Neutrophil (primary cell): ENCODE results near the gene HMCN2.

ENCODE experiments used
- H3K27ac ChIP-seq: fragments of 200-600 bp; sonication (generic); 2 replicates; pipeline ENCODE4 v1.5.1; 2016; ENCODE audit warnings: mild to moderate bottlenecking, moderate library complexity
- H3K27me3 ChIP-seq: fragments of 200-600 bp; sonication (generic); 2 replicates; pipeline ENCODE4 v1.6.0; 2016; ENCODE audit warnings: mild to moderate bottlenecking
- H3K36me3 ChIP-seq: fragments of 200-600 bp; sonication (generic); 2 replicates; pipeline ENCODE4 v1.5.1; 2017
- H3K4me1 ChIP-seq, 2 experiments: fragments of 200-600 bp in 1 of 2; sonication (generic) in 1 of 2; 1 replicate in 1 of 2; 2 replicates in 1 of 2; pipeline versions ENCODE4 v1.5.1 to v1.6.1; 2013 to 2016; ENCODE audit warnings: low read depth in 1 of 2, low read length in 1 of 2, mild to moderate bottlenecking in 1 of 2, moderate library complexity in 1 of 2; ENCODE audit not compliant: control insufficient read depth in 1 of 2, insufficient read depth in 1 of 2
- H3K4me3 ChIP-seq, 2 experiments: fragments of 200-600 bp in 1 of 2; sonication (generic) in 1 of 2; 1 replicate in 1 of 2; 2 replicates in 1 of 2; pipeline ENCODE4 v1.5.1; 2013 to 2016; ENCODE audit warnings: low read depth in 1 of 2, low read length in 1 of 2, mild to moderate bottlenecking in 1 of 2, moderate library complexity in 1 of 2
- H3K9me3 ChIP-seq: fragments of 200-600 bp; sonication (generic); 2 replicates; pipeline ENCODE4 v1.5.1; 2016
- CTCF ChIP-seq: fragments of 200-600 bp; sonication (generic); IDR thresholded peaks from 2 replicates; pipeline ENCODE4 v1.5.1; 2016; ENCODE audit warnings: antibody characterized with exemption

Gene HMCN2

GRCh38 chr9:130345009-130345896, 79.7 kb downstream of the HMCN2 start:
- Histone ChIP-seq H3K4me1 (no peaks in the 10 kb centered on the region), H3K27me3 (no peaks in the 10 kb centered on the region), H3K4me3 (no peak overlapping the region), H3K9me3 (no peaks in the 10 kb centered on the region), H3K27ac (no peak overlapping the region), H3K36me3 (no peaks in the 10 kb centered on the region)
- TF ChIP-seq CTCF: no peak

- Histone ChIP-seq H3K27ac (no peak overlapping the region), H3K36me3 (no peaks in the 10 kb centered on the region), H3K27me3 (no peaks in the 10 kb centered on the region), H3K4me1 (no peaks in the 10 kb centered on the region), H3K4me3 (no peak overlapping the region), H3K9me3 (no peaks in the 10 kb centered on the region)
- TF ChIP-seq CTCF: no peak
Measured at GRCh38 chr9:130345897-130346385, 80.4 kb downstream of the HMCN2 start.

- no peaks in the 10 kb centered on the region for H3K4me1 ChIP-seq
- H3K27me3 ChIP-seq: no peaks in the 10 kb centered on the region
- no peak overlapping the region for H3K27ac ChIP-seq
- TF ChIP-seq CTCF: no peak
- no peak overlapping the region for H3K4me3 ChIP-seq
- H3K9me3 ChIP-seq: no peaks in the 10 kb centered on the region
- no peaks in the 10 kb centered on the region for H3K36me3 ChIP-seq
Measured at GRCh38 chr9:130346431-130346830, 80.9 kb downstream of the HMCN2 start.

- Histone ChIP-seq H3K4me1 (no peaks in the 10 kb centered on the region), H3K9me3 (no peaks in the 10 kb centered on the region), H3K27me3 (no peaks in the 10 kb centered on the region)
Measured at GRCh38 chr9:130347036-130347435, 81.5 kb downstream of the HMCN2 start.

GRCh38 chr9:130347931-130348330, 82.4 kb downstream of the HMCN2 start:
- H3K9me3 ChIP-seq: no peaks in the 10 kb centered on the region
- H3K27ac ChIP-seq: no peak overlapping the region
- H3K4me1 ChIP-seq: no peaks in the 10 kb centered on the region
- TF ChIP-seq CTCF: no peak
- no peaks in the 10 kb centered on the region for H3K27me3 ChIP-seq
- no peaks in the 10 kb centered on the region for H3K36me3 ChIP-seq
- H3K4me3 ChIP-seq: no peak overlapping the region

More at GRCh38 chr9:130347036-130347435, 81.5 kb downstream of the HMCN2 start:
- TF ChIP-seq CTCF: no peak
- H3K36me3 ChIP-seq: no peaks in the 10 kb centered on the region
- H3K4me3 ChIP-seq: no peak overlapping the region
- H3K27ac ChIP-seq: no peak overlapping the region
